SK-N-SH treated with all-trans-retinoic acid at 6 μM for 48 hours (cell line): ENCODE results near the gene PBX1.

Source experiments
- CSDC2 ChIP-seq: fragments of 250-450 bp; sonication (Bioruptor Pico); IDR thresholded peaks from 2 replicates; pipeline ENCODE4 v1.5.0; 2020; ENCODE audit warnings: mild to moderate bottlenecking, moderate library complexity
- ZNF565 ChIP-seq: fragments of 450-650 bp; formaldehyde crosslinking; conservative IDR thresholded peaks from 2 replicates; pipeline ENCODE4 v1.5.0; 2020; ENCODE audit warnings: low read depth, mild to moderate bottlenecking, moderate library complexity
- ZNF70 ChIP-seq: fragments of 450-650 bp; formaldehyde crosslinking; IDR thresholded peaks from 2 replicates; pipeline ENCODE4 v1.5.0; 2020; ENCODE audit warnings: mild to moderate bottlenecking, moderate library complexity

DNA sequence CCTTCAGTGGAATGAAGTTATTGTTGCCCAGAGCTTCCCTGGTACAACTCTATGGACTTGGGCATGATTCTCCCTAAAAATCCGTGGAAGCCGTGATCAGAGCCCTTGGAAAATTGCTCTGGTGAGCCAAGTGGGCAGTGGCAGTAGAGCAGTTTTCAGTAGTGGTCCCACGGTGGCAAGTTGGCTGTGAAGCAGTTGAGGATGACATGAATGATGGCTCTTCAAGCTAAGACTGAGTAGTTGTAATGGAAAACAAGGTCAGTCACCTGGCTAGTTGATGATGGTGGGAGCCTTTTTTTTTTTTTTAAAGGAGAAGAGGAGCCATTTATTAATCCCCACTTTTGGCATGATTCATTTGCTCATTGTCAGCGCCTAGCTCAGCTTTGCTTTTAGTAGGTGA lies 36.2 kb downstream of the PBX1 start:
- TF ChIP-seq ZNF565 (CRISPR knock-in tag) (no peak), CSDC2 (CRISPR knock-in tag) (no peak), ZNF70 (CRISPR knock-in tag) (no peak)
